GM18867 (cell line): ENCODE data around the gene CDK16.
A peak's percentile ranks its signal among the peaks of the same experiment; 100 is the strongest.

Experiments
- ATAC-seq: cut with Tn5 transposase; IDR thresholded peaks from one replicate; pipeline ENCODE4 v1.9.1; 2021; ENCODE audit warnings: mild to moderate bottlenecking, moderate library complexity; ENCODE audit not compliant: unreplicated experiment

CDK16 gene

DNA sequence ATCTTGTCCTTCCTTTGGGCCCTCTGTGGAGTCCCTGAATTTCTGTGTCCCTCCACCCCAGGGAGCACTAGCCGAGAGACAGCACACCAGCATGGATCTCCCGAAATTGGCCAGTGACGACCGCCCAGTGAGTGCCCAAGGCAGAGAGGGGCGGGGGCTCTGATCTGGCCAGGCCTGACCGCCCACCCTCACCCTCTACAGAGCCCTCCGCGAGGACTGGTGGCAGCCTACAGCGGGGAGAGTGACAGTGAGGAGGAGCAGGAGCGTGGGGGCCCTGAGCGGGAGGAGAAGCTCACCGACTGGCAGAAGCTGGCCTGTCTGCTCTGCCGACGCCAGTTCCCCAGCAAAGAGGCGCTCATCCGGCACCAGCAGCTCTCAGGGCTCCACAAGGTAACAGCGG is 33.2 kb upstream of the CDK16 start:
- no peak for ATAC-seq

DNA sequence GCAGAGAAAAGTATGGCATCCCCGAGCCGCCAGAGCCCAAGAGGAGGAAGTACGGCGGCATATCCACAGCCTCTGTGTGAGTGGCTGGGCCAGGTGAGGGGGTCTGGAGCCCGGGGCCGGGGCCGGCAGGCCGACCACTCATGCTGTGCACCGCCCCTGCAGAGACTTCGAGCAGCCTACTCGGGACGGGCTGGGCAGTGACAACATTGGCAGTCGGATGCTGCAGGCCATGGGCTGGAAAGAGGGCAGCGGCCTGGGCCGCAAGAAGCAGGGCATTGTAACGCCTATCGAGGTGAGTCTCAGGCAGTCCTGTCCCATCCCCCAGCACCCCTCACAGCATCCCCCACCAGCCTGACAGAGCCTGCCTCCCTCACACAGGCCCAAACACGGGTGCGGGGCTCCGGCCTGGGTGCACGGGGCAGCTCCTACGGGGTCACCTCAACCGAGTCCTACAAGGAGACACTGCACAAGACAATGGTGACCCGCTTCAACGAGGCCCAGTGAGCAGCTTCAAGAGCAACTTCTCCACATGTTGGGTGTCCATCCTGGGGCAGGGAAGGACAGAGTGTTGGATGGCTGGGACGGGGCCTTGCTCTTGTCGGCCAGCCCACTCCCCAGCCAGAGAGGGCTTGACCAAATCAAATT is 32.3 kb upstream of the CDK16 start:
- ATAC-seq, result no peak

DNA sequence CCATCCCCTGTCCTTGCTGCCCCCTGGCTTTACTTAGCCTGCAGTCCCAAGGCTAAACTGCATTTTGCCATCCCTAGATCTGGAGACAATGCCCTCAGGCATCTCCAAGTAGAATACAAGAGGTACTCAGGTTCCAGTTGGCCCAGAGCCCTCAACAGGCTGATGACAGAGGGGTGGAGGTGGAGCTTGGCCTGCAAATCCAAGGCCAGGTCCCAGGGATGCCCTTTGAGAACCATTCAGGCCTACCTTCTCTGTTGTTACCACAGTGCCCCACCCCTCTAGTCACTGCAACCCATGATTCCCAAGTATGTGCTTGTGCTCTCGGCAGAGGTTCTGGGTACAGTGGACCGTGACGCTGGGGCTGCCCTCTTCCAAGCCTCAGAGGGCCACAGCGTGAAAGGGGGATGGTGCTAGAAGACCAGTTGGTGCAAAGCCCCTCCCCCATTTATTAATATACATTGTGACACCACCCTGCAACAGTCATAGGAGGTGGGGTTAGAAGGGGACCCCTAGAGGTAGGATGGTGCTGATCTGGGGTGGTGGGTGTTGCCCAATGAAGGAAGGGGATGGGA is 31.3 kb upstream of the CDK16 start:
- no peak for ATAC-seq

DNA sequence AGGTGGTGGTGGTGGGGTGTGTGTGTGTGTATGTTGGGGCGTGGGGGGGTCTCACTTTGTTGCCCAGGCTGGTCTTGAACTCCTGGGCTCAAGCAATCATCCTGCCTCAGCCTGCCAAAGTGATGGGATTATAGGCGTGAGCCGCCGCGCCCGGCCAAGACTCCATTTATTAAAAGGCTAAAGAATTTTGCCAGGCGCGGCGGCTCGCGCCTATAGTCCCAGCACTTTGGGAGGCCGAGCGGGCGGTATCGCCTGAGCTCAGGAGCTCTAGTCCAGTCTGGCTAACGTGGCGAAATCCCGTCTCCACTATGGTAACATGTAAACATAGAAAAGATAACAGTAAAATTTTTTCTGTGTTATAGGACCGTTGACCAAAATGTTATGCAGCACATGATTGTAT is 28.6 kb upstream of the CDK16 start:
- no peak for ATAC-seq

DNA sequence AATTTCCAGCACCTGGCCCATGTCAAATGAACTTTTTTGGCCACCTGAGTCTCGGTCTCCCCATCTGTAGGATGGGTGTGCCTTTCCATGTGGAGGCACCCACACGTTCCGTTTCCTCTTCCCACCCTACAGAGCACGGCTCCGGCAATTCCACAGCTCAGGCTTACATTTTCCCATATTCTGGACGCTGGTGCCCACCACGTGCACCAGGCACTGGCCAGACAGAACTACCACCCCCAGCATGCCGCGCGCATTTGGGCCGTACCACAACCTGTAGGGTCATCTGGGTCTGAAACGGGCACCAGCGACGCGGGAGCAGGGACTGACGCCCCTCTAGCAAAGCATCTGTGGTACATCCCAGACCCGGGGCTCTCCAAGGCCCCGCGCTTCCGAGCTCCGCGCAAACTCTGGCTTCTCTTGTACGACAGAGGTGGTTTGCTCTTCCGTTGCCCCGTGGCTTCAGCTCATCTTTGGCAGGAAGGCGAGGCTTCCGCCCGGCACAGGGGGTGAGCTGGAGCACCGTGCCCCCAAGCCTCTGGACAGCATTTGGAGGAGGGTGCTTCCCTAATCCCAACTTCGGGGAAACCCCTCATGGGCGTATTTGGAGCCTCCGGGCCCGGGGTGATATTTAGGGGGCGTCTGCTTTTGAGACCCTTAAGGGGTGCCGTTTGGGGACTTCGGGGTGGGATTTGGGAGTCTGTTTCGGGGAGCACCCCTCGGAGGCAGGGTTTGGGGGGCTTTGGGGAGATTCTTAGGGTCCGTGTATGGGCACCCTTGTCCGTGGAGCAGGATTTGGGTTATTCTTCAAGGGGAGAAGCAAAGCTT is 27.8 kb upstream of the CDK16 start:
- peak; percentile 46 for ATAC-seq

DNA sequence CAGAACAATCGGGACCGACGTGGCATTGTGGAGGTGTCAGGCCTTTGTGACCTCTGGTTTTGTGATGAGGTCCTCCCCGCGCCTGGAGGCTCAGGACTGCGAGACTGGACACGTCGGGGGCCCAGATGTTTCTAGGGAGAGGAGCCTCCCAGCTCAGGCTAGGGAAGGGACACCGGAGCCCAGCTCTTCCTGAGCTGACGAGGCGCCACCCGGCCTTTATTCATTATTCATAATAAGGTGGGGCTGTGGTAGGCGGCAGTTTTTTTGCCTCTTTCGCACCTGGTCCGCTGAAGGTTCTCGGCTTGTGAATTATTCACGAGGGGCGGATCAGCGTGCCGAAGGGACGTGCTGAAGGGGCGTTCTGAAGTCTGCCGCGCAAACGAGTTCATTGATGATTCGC is 27.1 kb upstream of the CDK16 start:
- ATAC-seq, result no peak

DNA sequence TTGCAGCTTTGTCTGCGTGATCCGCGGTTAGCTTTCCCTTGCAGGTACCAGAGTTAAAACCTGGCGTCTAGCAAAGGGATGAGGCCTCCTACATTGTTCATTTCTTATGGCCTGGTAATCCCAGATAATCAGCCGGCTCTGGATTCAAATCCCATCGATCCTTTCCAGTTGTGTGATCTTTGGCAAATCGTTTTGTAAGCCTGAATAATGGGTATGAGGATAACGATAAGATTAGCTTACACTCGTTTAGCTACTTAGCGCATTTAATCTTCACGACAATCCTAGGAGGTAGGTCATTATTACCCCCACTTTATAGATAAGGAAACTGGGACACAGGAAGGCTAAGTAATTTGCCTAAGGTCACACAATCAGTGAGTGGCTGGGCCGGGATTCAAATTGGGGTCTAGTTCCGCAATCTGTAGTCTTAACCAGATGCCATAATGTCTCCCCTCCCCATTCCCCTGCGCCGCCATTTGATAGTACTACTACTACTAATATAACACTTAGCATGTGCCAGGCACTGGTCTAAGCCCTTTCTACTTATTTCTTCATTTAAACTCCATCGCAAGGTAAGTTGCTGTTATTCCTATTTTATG is 26.6 kb upstream of the CDK16 start:
- no peak for ATAC-seq

DNA sequence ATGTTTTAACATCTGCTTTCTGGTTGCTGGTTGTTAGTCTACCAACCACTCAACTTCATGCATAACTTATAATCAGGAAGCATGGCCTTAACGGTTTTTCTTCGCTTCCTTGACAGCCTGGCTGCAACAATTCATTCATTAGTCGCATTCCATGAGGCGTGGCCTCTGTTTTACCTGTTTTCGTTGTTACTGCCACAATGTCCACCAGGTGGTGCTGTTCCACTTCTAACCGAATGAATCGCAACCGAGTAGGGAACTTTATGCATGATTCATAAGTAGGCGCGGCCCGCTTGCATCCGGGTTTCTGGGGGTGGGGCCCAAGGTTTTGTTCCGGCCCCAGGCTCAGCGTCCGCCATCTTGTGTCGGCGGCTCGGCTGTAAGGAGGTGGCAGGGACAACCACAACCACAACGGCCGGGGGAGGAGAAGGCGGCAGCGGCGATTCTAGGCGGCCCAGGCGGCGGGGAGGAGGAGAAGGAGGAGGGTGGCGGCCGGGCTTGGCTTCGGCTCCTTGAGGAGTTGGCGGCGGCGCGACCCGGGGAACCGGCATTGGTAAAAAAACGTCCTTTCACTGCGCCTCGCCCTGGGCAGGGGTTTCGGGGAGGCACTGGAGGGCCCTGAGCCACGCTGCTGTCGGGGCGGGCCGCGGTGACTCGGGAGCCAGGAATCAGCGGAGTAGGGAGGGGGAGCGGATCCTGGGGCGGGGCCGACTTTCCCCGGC is 24.8 kb upstream of the CDK16 start, which contains the start of gene UBA1:
TSS of gene UBA1 (plus strand) at position 355 of the 719 bp plus-strand sequence. CDS start 4,974 bp downstream, outside the sequence.
- peak; percentile 87 for ATAC-seq

DNA sequence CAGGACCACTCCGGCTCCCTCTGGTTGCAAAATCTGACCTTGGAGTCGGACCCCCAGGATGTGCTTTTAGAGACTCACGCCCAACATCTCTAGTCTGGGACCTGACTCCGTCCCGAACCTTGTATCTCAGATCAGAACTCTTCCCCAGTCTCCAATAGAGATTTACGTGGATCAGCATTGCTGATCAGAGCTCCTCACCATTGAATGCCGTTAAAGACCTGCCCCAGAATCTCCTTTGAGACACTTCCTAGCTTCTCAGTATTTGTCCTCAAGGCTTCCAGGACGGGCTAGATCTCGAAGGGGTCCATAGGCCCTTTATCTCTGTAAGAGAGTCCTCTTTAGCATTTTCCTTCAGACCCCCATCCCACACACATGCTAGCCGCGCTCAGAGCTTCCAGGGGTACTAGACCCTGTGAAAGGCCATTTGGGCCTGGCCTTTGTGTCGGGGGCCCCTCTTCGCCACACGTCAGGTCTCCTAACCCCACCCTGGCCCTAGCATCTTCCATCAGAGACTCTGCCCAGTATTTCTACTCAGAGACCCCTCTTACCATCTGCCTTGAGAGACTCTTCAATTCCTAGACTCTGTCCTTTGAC is 24.2 kb upstream of the CDK16 start:
- ATAC-seq, result no peak

DNA sequence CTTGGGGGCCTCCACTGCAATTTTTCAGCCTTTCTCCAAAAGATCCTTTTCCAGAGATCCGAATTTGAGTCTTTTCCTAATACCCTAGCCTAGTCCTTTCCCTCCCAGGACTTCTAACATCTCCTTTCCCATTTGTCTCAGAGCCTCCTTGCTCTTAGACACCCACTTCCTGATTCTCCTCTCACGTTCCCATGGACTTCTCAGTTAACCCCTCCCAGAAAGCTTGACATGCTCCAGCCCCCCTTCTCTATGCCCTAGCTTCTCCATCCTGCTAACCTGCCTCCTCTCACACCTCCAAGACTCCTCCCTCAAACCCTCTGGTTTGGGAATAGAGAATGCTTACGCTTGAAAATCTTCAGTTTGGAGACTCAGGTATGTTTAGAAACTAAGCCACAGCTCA is 22.4 kb upstream of the CDK16 start:
- no peak for ATAC-seq

DNA sequence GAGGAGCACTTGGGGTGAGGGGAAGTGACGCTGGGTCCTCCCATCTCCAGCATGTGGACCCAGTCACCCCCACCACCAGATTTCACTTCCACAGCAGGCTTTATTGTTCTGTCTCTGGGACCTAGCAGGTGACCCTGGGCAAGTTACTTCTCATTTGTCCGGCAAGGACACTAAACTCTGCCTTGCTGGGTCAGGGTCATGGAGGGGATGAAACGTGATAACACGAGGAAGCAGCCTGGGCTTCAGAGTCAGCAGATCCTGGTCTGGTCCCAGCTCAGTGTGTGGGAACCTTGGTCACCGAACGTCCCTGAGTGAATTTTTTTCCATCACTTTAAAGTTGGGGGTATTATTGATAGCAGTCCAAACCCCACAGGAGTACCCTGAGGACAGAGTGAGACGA is 21.0 kb upstream of the CDK16 start:
- no peak for ATAC-seq

DNA sequence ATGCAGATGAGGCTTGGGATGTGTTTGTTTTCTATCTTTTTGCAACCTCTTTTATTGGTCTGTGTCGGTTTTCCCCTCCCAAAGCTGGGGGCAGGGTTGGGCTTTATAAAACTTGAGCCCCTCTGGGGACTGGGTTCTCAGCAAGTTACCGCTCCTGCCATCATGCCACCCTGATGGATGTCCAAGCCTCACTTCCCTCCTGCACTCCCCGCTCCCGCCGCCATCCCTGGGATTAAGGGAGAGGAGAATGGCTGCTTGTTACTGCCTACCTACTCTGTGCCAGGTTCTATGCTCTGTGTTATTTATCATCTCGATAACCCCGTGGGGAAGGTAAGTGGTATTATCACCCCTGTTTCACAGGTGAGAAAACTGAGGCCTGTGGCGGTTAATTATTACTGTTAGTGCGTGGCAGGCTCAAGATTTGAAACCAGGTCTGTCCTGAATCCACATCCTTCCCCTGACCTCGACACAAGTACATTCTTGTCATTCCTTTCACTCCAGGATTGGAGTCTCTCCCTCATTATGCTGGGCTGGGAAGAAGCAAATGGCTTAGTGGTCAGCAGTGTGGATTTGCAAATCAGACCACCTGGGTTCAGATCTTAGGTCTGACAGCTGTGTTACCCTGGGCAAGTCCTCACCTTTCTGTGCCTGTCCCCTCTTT is 20.3 kb upstream of the CDK16 start:
- ATAC-seq, result no peak

DNA sequence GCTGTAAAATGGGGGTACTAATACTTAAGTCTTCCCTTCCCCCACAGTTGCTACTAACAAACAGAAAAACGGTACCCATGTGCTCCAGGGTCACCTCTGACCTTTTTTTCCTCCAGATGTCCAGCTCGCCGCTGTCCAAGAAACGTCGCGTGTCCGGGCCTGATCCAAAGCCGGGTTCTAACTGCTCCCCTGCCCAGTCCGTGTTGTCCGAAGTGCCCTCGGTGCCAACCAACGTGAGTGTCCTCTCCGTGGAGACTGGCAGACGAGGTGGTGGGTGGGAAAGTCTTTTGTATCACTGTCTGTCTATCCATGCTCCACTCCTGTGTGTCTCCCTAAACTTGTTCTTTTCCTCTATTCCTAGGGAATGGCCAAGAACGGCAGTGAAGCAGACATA is 19.8 kb upstream of the CDK16 start:
- ATAC-seq, result no peak

DNA sequence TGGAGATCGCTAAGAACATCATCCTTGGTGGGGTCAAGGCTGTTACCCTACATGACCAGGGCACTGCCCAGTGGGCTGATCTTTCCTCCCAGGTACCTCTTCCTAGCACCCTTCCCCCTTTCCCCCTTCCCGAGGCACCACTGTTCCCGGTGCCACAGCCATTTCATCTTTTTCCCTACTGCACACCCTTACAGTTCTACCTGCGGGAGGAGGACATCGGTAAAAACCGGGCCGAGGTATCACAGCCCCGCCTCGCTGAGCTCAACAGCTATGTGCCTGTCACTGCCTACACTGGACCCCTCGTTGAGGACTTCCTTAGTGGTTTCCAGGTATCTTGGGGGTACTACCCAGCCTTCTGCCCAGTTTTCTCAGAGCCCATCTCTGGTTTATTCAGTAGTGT is 19.2 kb upstream of the CDK16 start:
- ATAC-seq, result no peak

DNA sequence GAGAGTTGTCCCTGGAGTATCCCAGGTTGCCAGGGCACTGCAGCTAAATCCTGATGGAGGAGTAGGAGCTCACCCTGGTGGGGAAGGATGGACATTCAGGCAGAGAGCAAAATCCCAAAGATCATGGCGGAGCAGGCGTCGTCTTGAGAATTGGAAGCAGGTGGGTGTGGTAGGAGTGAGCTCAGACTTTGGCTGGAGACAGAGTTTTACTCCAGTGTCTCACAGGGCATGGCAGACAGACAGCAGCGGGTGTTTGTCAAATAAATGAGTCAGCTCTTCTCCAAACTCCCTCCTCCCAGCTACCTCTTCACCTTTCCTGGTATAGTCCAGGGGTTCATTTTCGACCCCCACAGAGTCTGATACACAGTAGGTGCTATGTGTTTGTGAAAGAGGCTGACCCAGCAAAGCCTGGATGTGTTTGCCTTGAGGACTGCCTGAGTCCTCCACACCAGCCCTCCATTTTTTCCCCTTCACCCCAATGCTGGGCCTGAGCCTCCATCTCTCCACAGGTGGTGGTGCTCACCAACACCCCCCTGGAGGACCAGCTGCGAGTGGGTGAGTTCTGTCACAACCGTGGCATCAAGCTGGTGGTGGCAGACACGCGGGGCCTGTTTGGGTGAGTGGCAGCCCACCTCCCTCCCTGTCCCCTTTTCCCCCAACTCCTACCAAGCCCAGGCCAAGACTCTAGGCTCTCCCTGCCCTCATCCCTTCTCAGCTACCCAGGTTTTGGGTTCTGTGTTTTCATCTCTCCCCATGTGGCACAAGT is 17.9 kb upstream of the CDK16 start:
- ATAC-seq, result no peak

DNA sequence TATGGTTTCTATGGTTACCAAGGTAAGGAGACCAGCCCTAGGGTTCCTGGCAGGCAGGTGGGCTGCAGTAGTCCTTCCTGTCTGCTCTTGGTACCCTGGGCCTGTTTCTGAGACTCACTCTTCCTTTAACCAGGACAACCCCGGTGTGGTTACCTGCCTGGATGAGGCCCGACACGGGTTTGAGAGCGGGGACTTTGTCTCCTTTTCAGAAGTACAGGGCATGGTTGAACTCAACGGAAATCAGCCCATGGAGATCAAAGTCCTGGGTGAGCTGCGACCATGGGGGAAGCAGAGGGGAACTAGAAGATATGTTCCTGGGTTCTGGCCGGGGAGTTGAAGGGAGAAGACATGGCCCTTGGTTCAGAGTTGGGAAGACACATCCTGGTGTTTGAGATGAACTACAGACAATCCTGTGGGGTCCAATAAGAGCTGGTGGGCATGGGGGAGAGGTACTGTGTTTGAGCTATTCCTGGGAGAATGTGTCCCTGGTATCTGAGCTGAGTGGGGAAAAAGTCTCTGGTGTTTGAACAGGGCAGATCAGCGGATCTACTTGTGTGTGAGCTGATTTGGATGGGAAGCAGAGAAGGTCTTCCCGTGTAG is 17.0 kb upstream of the CDK16 start:
- ATAC-seq, result no peak

DNA sequence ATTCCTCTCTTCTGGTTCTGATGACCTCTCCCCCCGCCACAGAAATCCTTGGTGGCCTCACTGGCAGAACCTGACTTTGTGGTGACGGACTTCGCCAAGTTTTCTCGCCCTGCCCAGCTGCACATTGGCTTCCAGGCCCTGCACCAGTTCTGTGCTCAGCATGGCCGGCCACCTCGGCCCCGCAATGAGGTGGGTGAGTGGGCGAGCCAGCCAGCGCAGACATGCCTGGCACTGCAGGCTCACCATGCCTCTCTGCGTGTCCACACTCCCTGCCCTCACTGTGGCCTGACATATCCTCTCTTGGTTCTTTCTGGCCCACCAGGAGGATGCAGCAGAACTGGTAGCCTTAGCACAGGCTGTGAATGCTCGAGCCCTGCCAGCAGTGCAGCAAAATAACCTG is 16.2 kb upstream of the CDK16 start:
- no peak for ATAC-seq

DNA sequence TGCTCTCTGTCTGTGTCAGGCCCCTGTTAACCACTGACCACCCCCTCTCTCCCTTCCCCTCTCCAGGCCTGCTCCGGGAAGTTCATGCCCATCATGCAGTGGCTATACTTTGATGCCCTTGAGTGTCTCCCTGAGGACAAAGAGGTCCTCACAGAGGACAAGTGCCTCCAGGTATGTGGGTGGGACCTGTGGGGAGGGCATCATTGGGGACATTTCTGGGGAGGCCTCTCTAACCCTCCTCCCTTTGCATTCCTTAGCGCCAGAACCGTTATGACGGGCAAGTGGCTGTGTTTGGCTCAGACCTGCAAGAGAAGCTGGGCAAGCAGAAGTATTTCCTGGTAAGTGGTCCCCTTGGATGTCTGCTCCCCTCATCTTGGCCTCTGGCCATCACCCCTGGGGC is 15.6 kb upstream of the CDK16 start:
- ATAC-seq, result no peak

DNA sequence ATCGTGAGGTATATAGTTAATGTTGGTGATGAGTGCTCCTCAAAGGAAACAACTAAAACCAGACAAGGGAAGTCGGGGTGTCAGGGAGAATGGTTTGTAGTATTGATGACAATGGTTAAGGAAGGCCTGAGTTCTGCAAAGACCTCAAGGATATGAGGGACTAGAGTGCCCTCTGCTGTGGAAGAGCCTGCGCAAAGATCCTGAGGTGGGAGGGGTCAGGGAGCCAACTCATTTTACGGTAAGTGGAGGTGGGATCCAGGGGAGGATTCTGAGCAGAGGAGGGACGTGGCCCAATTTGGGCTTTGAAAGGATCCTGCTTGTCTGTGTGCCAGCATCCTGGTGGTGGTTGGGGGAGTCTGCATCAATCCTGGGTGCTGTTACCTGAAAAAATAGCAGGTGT is 13.5 kb upstream of the CDK16 start:
- ATAC-seq, result no peak
